Raji (cell line): Measurements from ENCODE around the gene SBNO2.

Experiments
- POLR2A ChIP-seq: IDR thresholded peaks from 2 replicates; pipeline ENCODE4 v1.6.1; 2011; ENCODE audit warnings: low read depth, low read length, control low read depth; ENCODE audit not compliant: insufficient read depth

SBNO2 gene

GRCh38 chr19:1125601-1126467 lies 48.2 kb downstream of the SBNO2 start:
- TF ChIP-seq POLR2A: no peak

- TF ChIP-seq POLR2A: no peak
Measured at GRCh38 chr19:1123885-1124677, 50.0 kb downstream of the SBNO2 start.

DNA sequence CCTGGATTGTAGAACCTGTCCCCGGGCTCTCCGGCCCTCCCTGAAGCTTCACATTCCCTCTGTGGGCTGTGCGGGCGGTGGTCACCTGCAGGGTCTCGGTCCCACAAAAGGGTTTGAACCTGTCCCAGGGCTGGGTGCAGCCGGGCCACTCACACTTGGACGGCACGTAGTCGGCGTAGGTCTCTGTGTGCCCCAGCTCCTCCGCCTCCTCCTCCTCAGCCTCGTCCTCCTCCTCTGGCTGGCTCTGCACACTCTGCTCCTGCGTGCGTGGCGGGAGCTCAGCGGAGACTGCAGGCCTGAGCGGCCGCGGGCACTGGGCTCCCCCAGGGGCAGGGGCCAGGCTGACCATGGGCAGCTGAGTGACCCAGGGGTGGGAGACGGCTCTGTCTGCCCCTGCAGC lies 50.7 kb downstream of the SBNO2 start:
- no peak for TF ChIP-seq POLR2A

- TF ChIP-seq POLR2A: no peak
Measured at GRCh38 chr19:1122972-1123363, 51.1 kb downstream of the SBNO2 start.

- TF ChIP-seq POLR2A: no peak
Measured at GRCh38 chr19:1122021-1122971, 51.8 kb downstream of the SBNO2 start.

DNA sequence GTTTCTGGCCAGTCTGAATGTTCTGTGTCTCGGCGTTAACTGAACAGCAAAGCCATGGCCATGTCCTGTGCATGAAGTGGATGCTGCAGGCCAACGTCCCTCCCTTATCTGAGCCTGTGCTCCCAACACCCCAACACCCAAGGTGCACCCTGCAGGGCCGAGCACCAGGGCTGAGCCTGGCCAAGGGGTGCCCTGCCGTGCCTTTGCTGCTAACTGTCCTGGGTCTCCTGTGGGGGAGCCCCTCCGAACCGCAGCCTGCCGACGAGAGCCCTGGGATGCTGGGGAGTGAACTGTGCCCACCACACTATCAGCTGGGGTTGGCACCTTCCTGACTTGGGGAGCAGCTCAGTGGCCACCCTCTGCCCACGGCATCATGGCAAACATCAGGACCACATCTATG lies 52.7 kb downstream of the SBNO2 start:
- no peak for TF ChIP-seq POLR2A

DNA sequence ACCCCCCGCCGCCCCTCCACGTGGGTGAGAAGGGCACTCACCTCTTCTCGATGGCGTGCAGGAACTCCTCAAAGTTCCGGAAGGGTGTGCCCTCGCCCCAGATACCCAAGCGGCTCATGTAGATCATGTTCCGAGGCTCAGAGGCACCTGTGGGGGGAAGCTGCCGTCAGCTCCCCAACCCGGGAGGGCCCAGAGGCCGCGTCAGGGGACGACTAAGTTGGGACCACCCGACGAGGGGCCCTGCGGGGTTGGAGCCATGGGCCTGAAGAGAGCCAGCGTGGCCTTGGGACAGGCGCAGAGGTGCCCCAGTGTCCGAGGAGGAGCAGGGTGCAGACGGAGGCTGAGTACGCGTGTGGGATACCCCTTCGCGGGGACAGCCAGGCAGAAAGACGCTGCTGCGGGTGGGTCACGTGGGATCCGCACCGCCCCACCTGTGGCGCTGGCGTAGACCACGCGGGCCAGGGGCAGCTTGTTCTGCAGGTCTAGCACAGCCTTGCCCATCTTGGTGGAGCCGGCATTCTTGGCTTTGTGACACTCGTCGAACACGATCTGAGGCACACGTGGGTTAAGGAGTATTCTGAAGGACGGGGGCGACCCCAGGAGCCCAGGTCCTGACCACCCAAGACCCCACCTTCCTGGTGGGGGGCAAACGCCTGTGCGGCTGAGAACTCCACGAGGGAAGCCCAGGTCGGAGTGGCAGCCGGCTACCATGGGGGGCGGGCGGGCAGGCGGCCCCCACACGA lies 54.4 kb downstream of the SBNO2 start:
- no peak for TF ChIP-seq POLR2A

GRCh38 chr19:1118999-1119398 lies 55.1 kb downstream of the SBNO2 start:
- TF ChIP-seq POLR2A: no peak

- TF ChIP-seq POLR2A: no peak
Measured at GRCh38 chr19:1117654-1118053, 56.4 kb downstream of the SBNO2 start.

- no peak for TF ChIP-seq POLR2A
Measured at GRCh38 chr19:1116726-1117581, 57.1 kb downstream of the SBNO2 start.

DNA sequence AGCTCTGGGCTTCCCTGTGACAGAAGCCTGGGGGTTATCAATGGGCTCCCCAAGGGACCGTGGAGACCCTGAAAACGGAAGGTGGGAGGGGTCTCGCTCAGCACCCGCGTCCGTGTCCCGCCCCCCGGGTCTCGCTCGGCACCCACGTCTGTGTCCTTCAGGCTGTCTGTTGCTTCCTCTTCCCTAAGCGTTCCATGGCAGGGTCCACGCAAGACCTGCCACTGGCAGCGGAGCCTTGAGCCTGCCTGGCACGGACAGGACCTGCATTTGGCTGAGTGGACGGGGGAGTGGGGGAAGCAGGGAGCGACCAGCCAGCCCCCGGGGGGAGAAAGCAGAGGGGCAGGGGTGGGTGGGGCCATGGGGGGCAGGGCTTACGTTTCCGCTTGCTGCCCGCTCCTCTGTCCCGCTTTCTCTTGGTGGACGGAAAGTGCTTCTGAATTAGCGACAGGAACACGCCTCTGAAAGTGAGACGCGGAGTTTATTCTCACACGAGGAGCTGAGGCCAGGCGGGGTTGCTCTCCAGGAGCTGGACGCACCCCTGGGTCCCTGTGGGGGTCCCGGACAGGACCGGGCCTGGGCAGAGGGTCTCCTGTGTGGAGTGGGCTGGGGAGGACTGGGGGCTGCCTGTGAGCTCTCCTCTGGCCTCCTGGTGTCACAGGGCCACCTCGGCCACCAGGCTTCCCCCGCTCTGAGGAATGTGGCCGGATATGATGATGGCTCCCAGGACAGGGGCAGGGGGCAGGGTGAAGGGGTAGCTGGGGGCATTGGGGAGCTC lies 58.2 kb downstream of the SBNO2 start:
- TF ChIP-seq POLR2A: no peak

DNA sequence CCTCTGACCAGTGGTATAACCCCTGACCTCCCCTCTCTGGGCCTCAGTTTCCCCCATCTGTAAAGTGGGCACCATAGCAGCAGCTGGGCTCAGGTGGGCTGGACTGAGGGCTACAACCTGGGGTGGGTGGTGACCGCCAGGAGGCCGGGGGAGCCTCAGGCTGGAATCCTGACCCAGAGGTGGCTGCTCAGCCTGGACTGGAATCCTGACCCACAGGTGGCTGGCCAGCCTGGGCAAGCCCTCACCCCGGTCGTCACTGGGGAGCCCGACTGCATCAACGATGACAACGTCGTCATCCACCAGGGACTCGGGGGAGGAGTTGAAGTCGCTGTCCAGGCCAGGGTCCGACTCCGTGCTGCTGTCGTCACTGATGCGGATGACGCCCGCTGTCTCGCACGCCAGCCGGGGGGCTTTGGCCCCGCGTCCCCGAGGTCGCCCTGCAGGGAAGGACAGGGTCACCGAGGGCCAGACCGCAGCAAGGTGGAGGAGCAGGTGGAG lies 60.0 kb downstream of the SBNO2 start:
- TF ChIP-seq POLR2A: no peak
